Measurements from ENCODE around the gene ZIC5.

Gene ZIC5

DNA sequence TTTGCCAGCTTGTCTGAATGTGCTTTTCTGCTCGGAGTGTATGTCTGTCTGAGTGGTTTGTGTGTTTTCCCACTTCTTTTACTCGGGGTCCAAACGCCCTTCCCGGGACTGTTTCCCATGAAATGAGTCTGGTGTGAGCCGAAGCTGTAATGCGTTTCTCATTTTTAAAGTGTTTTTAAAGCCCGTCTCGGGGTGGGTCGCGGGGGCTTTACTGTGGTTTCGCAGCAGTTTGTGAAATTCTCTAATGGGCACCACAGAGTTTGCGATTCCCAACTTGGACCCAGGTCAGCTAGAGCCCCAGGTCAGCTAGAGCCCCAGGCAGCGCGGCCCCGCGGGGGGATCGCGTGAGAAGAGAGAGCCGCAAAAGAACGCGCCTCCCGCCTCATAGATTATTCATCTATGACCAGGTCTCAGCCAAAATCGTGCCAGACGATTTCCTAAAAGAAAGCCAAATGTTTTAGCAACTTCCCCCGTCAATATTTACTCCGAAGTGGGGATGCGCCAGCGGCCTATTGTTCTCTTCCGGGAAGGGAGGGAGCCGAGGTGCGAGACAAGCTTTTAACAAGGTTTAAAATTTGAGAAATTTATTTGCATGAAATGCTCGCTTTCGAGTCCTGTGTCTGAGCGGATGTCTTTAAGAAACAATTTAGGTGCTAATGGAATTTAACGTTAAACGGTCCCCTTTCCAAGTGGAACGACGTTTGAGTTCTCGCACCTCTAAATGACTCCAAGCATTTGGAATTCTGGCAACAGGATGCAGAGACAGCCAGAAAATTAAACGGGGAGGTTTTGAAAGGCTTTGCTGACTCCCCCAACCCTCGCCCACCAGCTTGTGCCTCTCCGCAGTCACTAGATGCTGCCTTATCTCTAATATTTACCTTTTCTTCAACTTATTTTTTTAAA lies 12.2 kb upstream of the ZIC5 start:
- TF ChIP-seq EZH2 (IDR thresholded peaks at IDR 0.05) (no peak), FOXP2 (optimal IDR thresholded peaks at IDR 0.05; ENCODE audit: control extremely low read depth, extremely low read length, insufficient read depth) (no peak), POLR2AphosphoS5 (IDR thresholded peaks at IDR 0.05; ENCODE audit: borderline replicate concordance, low read depth, low read length) (no peak)
- H3K9me3 ChIP-seq (ENCODE audit: low read depth, low read length), result no peaks in the 10 kb centered on the region
- H3K36me3 ChIP-seq (ENCODE audit: insufficient read depth, low read length), result peaks cover 49% of the 10 kb centered on the region
- peak overlapping the region; percentile 99 for H3K9ac ChIP-seq (ENCODE audit: insufficient read length)
- H3K4me3 ChIP-seq, result peak overlapping the region; percentile 93
- peak overlapping the region; percentile 96 for H3K27ac ChIP-seq
- no peak for DNase-seq (ENCODE audit: low read depth, low spot score)

DNA sequence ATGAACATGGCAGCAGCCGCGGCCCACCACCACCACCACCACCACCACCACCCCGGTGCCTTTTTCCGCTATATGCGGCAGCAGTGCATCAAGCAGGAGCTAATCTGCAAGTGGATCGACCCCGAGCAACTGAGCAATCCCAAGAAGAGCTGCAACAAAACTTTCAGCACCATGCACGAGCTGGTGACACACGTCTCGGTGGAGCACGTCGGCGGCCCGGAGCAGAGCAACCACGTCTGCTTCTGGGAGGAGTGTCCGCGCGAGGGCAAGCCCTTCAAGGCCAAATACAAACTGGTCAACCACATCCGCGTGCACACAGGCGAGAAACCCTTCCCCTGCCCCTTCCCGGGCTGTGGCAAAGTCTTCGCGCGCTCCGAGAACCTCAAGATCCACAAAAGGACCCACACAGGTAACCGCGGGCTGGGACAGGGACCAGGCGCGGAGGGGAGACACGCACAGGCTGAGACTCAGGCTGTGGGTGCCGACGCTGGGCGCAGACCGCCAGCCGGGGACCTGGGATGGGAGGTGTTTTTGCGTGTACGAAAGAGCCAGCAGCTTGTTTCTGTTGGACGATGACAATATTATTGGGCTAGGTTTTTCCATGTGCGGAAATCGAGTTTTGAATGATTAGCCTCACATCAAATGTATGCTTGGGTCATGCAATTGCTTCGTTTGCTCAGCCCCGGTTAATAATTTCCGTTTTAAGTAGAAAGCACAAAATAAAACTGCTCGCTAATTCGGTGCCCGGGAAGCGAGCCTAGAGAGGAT lies 11.3 kb upstream of the ZIC5 start:
- Histone ChIP-seq H3K36me3 (ENCODE audit: insufficient read depth, low read length) (peaks cover 49% of the 10 kb centered on the region), H3K9me3 (ENCODE audit: low read depth, low read length) (no peaks in the 10 kb centered on the region), H3K9ac (ENCODE audit: insufficient read length) (peak overlapping the region; percentile 99), H3K4me3 (peak overlapping the region; percentile 93), H3K27ac (peak overlapping the region; percentile 96)
- TF ChIP-seq FOXP2 (optimal IDR thresholded peaks at IDR 0.05; ENCODE audit: control extremely low read depth, extremely low read length, insufficient read depth), result no peak
- no peak for TF ChIP-seq POLR2AphosphoS5 (IDR thresholded peaks at IDR 0.05; ENCODE audit: borderline replicate concordance, low read depth, low read length)
- no peak for TF ChIP-seq EZH2 (IDR thresholded peaks at IDR 0.05)
- DNase-seq (ENCODE audit: low read depth, low spot score), result no peak

DNA sequence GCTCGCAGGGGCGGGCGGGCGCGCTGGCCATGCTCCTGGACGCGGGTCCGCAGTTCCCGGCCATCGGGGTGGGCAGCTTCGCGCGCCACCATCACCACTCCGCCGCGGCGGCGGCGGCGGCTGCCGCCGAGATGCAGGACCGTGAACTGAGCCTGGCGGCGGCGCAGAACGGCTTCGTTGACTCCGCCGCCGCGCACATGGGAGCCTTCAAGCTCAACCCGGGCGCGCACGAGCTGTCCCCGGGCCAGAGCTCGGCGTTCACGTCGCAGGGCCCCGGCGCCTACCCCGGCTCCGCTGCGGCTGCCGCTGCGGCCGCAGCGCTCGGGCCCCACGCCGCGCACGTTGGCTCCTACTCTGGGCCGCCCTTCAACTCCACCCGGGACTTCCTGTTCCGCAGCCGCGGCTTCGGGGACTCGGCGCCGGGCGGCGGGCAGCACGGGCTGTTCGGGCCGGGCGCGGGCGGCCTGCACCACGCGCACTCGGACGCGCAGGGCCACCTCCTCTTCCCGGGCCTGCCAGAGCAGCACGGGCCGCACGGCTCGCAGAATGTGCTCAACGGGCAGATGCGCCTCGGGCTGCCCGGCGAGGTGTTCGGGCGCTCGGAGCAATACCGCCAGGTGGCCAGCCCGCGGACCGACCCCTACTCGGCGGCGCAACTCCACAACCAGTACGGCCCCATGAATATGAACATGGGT lies 10.6 kb upstream of the ZIC5 start:
- no peak for DNase-seq (ENCODE audit: low read depth, low spot score)
- TF ChIP-seq FOXP2 (optimal IDR thresholded peaks at IDR 0.05; ENCODE audit: control extremely low read depth, extremely low read length, insufficient read depth), result no peak
- TF ChIP-seq POLR2AphosphoS5 (IDR thresholded peaks at IDR 0.05; ENCODE audit: borderline replicate concordance, low read depth, low read length), result no peak
- no peak for TF ChIP-seq EZH2 (IDR thresholded peaks at IDR 0.05)

DNA sequence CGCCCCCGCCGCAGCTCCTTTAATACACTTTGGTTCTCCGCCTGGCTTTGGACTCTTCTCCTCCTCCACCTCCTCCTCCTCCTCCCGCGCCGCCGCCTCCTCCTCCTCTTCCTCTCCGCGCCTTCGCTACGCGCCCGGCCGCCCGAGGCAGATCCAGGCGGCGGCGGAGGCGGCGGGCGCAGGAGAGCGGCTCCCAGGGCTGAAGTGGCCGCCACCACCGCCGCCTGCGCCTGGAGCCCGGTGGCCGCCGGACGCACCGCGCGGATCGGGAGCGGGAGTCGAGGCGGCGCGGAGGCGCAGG lies 10.1 kb upstream of the ZIC5 start, which contains the start of gene ZIC2:
Gene ZIC2, plus strand, starts transcription at position 50 of the 301 bp plus-strand sequence. CDS start 281 bp downstream, outside the sequence.
- no peak for DNase-seq (ENCODE audit: low read depth, low spot score)
- Histone ChIP-seq H3K27ac (peak within 1 kb of the TSS; percentile 97), H3K36me3 (ENCODE audit: insufficient read depth, low read length) (peaks cover 38% of the 10 kb centered on the region), H3K4me3 (peak within 1 kb of the TSS; percentile 93), H3K9me3 (ENCODE audit: low read depth, low read length) (no peaks in the 10 kb centered on the region), H3K9ac (ENCODE audit: insufficient read length) (peak within 1 kb of the TSS; percentile 99)
- TF ChIP-seq FOXP2 (optimal IDR thresholded peaks at IDR 0.05; ENCODE audit: control extremely low read depth, extremely low read length, insufficient read depth) (no peak), POLR2AphosphoS5 (IDR thresholded peaks at IDR 0.05; ENCODE audit: borderline replicate concordance, low read depth, low read length) (peak; percentile 60), EZH2 (IDR thresholded peaks at IDR 0.05) (no peak)

More for the DNA sequence above, 10.6 kb upstream of the ZIC5 start:
- Histone ChIP-seq H3K9me3 (ENCODE audit: low read depth, low read length) (no peaks in the 10 kb centered on the region), H3K4me3 (peak overlapping the region; percentile 93), H3K27ac (peak overlapping the region; percentile 96), H3K36me3 (ENCODE audit: insufficient read depth, low read length) (peaks cover 43% of the 10 kb centered on the region), H3K9ac (ENCODE audit: insufficient read length) (peak overlapping the region; percentile 99)

DNA sequence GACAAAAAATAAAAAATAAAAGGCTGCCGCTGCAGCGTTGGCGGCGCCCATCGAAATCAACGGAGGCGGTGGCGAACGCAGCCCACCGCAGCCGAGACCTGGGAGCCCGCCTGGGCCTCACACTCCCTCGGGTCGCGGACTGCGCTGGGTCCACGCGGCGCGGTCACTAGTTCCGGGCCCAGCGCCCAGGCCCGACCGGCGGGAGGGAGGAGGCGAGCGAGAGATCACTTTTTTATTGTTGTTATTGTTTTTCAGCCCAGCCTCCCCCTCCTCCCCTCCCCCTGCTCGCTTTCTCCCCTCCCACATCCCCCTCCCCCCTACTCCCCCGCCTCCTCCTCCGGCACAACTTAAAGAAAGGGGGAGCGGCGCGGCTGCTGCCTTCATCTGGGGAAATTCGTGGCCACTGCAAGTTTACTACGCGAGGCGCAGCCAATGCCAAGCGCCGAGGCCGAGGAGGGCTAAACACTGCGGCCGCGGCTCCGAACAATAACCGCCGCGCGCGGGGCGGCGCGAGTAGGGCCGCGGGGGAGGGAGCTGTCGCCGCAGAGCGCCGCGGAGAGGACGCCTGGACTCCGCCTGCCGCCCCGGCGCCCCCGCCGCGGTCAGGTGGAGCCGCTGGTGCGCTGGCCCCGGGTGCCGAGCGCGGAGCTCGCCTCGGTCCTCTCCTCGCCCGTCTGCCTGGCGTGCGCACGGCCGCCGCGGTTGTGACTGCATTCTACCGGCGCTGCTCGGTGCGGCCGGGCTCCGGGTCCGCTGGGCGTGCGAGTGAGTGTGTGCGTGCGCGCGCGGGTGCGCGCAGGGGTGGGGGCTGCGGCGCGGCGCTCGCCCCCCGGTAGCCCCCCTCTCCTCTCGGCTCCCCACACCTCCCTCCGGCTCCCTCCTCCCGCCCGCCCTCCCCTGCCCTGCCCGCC lies 9.5 kb upstream of the ZIC5 start:
- no peak for DNase-seq (ENCODE audit: low read depth, low spot score)

DNA sequence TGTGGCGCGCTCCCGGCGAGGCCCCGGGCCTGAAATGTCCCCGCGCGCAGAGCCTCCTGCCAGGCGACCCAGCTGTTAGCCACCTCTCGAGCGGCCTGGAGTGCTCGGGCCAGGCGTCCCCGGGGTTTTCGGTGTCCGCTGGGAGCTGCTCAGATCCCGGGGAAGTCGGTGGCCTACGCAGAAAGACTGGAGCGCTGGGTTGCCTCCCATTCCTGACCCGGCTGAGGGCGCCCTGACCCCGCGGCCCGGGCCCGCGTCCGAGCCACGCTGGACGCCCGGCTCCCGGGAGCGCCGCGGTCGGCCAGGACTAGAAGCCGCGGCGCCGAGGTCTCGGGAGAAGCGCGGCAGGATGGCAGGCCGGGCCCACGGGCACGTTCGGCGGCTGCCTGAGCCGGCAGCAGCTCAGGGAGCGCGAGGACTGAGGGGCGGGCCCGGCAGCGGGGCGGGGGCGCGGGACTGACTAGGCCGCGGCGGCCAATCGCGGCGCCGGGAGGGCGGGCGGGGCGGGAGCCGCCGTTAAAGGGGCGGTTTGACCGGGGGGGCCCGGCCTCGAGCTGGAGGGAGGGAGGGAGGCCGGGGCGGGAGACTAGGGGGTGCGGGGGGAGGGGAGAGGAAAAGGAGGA lies 8.7 kb upstream of the ZIC5 start:
- Histone ChIP-seq H3K4me3 (peak overlapping the region; percentile 90), H3K9ac (ENCODE audit: insufficient read length) (peak overlapping the region; percentile 86), H3K27ac (peak overlapping the region; percentile 97), H3K36me3 (ENCODE audit: insufficient read depth, low read length) (peaks cover 29% of the 10 kb centered on the region), H3K9me3 (ENCODE audit: low read depth, low read length) (no peaks in the 10 kb centered on the region)
- no peak for DNase-seq (ENCODE audit: low read depth, low spot score)
- TF ChIP-seq POLR2AphosphoS5 (IDR thresholded peaks at IDR 0.05; ENCODE audit: borderline replicate concordance, low read depth, low read length) (peak; percentile 53; the same call in 1 of the 2 replicates), FOXP2 (optimal IDR thresholded peaks at IDR 0.05; ENCODE audit: control extremely low read depth, extremely low read length, insufficient read depth) (no peak), EZH2 (IDR thresholded peaks at IDR 0.05) (no peak)

More for the DNA sequence above, 9.5 kb upstream of the ZIC5 start:
- H3K36me3 ChIP-seq (ENCODE audit: insufficient read depth, low read length), result peaks cover 32% of the 10 kb centered on the region
- no peaks in the 10 kb centered on the region for H3K9me3 ChIP-seq (ENCODE audit: low read depth, low read length)
- peak; percentile 87 for TF ChIP-seq POLR2AphosphoS5 (IDR thresholded peaks at IDR 0.05; ENCODE audit: borderline replicate concordance, low read depth, low read length)
- TF ChIP-seq EZH2 (IDR thresholded peaks at IDR 0.05), result no peak
- TF ChIP-seq FOXP2 (optimal IDR thresholded peaks at IDR 0.05; ENCODE audit: control extremely low read depth, extremely low read length, insufficient read depth), result peak; percentile 68
- peak overlapping the region; percentile 97 for H3K27ac ChIP-seq
- peak overlapping the region; percentile 89 for H3K4me3 ChIP-seq
- peak overlapping the region; percentile 82 for H3K9ac ChIP-seq (ENCODE audit: insufficient read length)

Data from SK-N-MC (cell line).